BJ (cell line): ENCODE measurements around the gene CAPN14. TPM values are rescaled to one million over a fixed set of nuclear protein-coding genes. Genes with fewer than 3 reads are reported as not detected.

Source experiments
- CTCF ChIA-PET: fragments of 350-600 bp; formaldehyde crosslinking; extraction: SDS; loops from one replicate; lab custom pipeline; 2021; ENCODE audit warnings: antibody characterized with exemption, inconsistent platforms; lab: Yijun Ruan, JAX
- POLR2A ChIA-PET: fragments of 300-600 bp; sonication (Branson Sonifier 250); formaldehyde crosslinking; extraction: SDS; loops from one replicate; lab custom pipeline; 2021; ENCODE audit warnings: antibody characterized with exemption; lab: Charles Lee
- DNase-seq: peaks from one replicate; pipeline ENCODE4 v3.0.0-alpha.2; 2011; ENCODE audit warnings: low read depth
- H3K27me3 ChIP-seq: 2 replicates; pipeline ENCODE4 v1.6.0; 2011; ENCODE audit warnings: low read length; ENCODE audit not compliant: control insufficient read depth, insufficient read depth
- H3K36me3 ChIP-seq: 2 replicates; pipeline ENCODE4 v1.5.1; 2011; ENCODE audit warnings: low read length; ENCODE audit not compliant: control insufficient read depth, insufficient read depth
- H3K4me3 ChIP-seq: 2 replicates; pipeline ENCODE4 v1.5.1; 2011; ENCODE audit warnings: low read depth, mild to moderate bottlenecking, control low read depth, low read length
- polyA plus RNA-seq: library from polyadenylated mRNA; depleted of rRNA; stranded (reverse); fragments of >200 nt; gene quantifications from 2 replicates; pipeline ENCODE4 v1.2.3, GENCODE V29; 2011
- TF ChIP-seq, protein P1 (sequence below): IDR thresholded peaks from 2 replicates; pipeline ENCODE4 v1.5.1; 2011; ENCODE audit warnings: low read depth, mild to moderate bottlenecking, control low read depth, inconsistent platforms, low read length, moderate library complexity; ENCODE audit not compliant: insufficient read depth

The CAPN14 gene
- polyA plus RNA-seq, 1 experiment: 0.10 TPM

GRCh38 chr2:31141443-31142085 is 75.8 kb downstream of the CAPN14 start:
- no peak for DNase-seq
- Histone ChIP-seq H3K27me3 (peaks cover 6% of the 10 kb centered on the region), H3K4me3 (no peak overlapping the region), H3K36me3 (no peaks in the 10 kb centered on the region)
- TF ChIP-seq, protein P1, sequence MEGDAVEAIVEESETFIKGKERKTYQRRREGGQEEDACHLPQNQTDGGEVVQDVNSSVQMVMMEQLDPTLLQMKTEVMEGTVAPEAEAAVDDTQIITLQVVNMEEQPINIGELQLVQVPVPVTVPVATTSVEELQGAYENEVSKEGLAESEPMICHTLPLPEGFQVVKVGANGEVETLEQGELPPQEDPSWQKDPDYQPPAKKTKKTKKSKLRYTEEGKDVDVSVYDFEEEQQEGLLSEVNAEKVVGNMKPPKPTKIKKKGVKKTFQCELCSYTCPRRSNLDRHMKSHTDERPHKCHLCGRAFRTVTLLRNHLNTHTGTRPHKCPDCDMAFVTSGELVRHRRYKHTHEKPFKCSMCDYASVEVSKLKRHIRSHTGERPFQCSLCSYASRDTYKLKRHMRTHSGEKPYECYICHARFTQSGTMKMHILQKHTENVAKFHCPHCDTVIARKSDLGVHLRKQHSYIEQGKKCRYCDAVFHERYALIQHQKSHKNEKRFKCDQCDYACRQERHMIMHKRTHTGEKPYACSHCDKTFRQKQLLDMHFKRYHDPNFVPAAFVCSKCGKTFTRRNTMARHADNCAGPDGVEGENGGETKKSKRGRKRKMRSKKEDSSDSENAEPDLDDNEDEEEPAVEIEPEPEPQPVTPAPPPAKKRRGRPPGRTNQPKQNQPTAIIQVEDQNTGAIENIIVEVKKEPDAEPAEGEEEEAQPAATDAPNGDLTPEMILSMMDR: no peak
- CTCF ChIA-PET: interaction anchor here (1.0 to 2.6 kb wide), 3 partner anchors 10 to 430 kb away, joined by 3 to 7 read pairs (median 7); no protein-coding TSS in a partner anchor
- POLR2A ChIA-PET: no interaction called here

DNA sequence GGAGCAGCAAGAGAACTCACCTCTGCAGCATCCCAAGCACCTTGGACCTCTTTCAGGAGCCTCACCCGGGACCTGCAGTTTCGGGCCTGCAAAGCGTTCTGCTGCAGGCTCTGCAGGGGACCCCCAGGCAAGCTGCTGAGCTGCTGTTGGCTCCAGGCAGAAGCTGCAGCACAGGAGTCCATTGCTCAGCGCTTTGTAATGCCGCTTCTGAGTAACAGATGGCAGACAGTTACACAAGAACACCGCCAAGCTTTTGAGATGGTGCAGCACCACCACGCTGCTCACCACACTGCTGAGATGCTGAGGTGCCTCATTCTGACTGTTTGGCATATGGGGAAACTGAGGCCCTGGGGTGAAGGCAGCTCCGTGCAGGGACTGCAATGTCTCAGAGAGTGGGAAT is 77.2 kb downstream of the CAPN14 start:
- ChIA-PET POLR2A (no interaction called here), CTCF (interaction anchor here (0.9 to 2.6 kb wide), 4 partner anchors 11 to 30 kb away, joined by 3 to 7 read pairs (median 6); no protein-coding TSS in a partner anchor)
- no peak for DNase-seq
- H3K4me3 ChIP-seq: no peak overlapping the region
- peaks cover 9% of the 10 kb centered on the region for H3K27me3 ChIP-seq
- no peaks in the 10 kb centered on the region for H3K36me3 ChIP-seq
- TF ChIP-seq, protein P1: no peak

DNA sequence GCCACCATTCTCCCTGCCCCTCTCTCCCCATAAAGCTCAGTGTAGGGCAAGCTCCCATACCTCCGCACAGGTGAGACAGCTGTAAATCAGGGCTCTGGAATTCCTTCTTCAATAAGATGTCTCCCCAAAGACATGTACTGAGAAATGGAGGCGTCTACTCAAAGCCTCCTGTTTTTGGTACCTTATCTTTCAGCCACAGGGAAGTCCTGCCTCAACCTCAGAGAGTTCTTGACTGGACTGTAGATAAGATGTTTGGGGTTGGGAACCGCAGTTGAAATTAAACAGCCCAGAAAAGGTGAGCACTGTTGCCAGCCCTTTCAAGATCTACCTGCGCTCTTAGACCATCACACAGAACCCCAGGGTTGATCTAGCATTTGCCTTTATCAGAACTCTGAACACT is 77.6 kb downstream of the CAPN14 start:
- H3K36me3 ChIP-seq: no peaks in the 10 kb centered on the region
- no peak for DNase-seq
- H3K27me3 ChIP-seq: peaks cover 8% of the 10 kb centered on the region
- no peak overlapping the region for H3K4me3 ChIP-seq
- POLR2A ChIA-PET: no interaction called here
- TF ChIP-seq, protein P1: no peak
- CTCF ChIA-PET: interaction anchor here (1.3 to 2.6 kb wide), 4 partner anchors 11 to 30 kb away, joined by 4 to 8 read pairs (median 6); no protein-coding TSS in a partner anchor

DNA sequence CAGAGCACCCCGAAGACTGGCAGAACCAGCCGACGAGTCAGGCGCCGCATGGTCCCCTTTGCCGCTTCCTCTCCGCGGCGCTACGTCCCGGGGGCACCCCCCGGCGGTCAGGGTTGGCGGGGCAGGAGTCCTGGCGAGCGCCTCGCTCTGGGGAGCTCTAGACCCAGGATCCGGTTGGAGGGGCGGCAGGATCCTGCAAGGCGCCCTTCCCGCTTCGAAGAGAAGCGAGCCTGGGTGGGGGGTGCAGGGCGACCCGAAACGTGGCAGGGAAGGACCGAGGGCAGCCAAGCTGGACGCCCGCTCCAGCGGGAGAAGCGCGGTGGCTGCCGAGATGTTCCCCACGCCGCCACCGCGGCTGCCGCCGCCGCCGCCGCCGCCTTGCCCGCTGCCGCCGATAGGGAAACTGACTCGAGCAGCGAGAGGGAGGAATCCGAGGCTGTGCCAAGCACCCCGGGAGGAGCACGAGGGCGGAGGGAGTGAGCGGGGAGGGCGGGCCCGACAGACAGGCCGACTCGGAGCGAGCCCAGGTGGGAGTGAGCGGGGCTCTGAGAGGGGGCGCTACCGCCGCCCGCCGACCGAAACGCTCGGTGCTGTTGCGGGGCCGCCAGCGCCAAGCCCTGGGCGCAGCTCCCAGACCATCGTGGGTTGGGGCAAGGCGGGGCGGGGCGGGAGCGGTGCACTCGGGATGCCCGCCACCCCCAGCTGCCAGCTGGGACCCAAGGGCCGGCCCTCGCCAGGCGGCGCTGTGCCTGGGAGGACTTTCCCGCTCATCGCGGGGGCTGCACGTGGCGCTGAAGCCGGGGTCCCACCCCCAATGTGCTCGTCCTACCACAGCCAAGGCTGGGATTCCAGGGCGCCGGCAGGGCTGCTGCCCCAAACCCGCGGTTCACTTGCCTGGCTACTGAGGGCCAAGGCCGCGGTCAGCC is 79.0 kb downstream of the CAPN14 start, which contains the start of gene GALNT14:
Gene GALNT14, minus strand, starts transcription at position 404 of the 926 bp plus-strand sequence. Its CDS starts 354 bp downstream, at position 50.
- TF ChIP-seq, protein P1: peak; percentile 73
- ChIA-PET CTCF (interaction anchor here (0.7 to 2.2 kb wide), 11 partner anchors 9 to 422 kb away, joined by 3 to 8 read pairs (median 3); no protein-coding TSS in a partner anchor), POLR2A (no interaction called here)
- Histone ChIP-seq H3K4me3 (peak within 1 kb of the TSS; percentile 51), H3K36me3 (no peaks in the 10 kb centered on the region), H3K27me3 (peaks cover 8% of the 10 kb centered on the region)
- DNase-seq: no peak
